GM21390 (cell line): Measurements from ENCODE around the gene PCNA.

Experiments
- ATAC-seq: cut with Tn5 transposase; IDR thresholded peaks from one replicate; pipeline ENCODE4 v1.9.1; 2021; ENCODE audit not compliant: unreplicated experiment

The PCNA gene

DNA sequence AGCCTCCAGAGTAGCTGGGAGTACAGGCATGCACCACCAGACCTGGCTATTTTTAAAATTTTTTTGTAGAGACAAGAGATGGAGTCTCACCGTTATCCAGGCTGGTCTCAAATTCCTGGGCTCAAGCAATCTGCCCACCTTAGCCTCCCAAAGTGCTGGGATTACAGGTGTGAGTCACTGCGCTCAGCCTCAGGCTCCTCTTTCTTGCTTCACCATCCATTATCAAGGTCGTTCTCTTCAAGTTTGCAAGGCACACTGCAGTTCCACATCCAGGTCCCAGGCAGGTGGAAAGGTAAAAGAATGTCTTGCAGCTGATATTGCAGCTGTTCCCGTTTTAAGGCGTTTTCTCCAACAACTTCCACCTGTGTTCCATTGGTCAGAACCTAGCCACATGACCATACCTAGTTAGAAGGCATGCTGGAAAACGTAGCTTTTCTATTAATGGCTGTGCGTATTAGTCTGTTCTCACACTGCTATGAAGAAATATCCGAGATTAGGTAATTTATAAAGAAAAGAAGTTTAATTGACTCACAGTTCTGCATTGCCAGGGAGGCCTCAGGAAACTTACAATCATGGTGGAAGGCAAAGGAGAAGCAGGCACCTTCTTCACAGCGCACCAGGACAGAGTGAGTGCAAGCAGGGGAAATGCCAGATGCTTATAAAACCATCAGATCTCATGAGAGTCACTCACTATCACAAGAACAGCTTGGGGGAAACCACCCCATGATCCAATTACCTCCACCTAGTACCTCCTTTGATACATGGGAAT is 51.7 kb downstream of the PCNA start:
- no peak for ATAC-seq

DNA sequence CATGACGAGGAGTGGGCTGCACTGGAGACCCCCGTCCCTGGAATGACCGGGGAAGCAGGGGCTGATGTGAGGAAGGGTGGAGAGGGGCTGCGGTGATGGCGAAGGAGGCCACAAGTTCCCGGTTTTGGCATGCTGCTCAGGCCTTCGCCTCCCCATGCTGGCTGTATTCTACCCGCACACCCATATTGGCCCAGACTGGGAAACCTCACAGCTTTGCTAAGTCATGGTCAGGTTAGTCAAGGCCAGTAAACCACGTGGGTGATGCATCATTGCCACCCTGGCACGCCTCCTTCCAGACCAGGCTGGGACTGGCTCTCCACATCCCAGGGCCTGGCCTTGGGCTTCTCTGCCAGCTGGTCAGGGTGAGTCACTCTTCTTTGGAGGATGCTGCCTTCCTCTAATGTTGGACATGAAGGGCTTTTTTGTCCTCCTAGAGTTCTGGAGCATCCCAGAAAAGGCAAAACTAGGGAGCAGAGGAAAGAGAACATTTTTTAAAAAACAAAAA is 53.8 kb downstream of the PCNA start:
- ATAC-seq, result no peak

DNA sequence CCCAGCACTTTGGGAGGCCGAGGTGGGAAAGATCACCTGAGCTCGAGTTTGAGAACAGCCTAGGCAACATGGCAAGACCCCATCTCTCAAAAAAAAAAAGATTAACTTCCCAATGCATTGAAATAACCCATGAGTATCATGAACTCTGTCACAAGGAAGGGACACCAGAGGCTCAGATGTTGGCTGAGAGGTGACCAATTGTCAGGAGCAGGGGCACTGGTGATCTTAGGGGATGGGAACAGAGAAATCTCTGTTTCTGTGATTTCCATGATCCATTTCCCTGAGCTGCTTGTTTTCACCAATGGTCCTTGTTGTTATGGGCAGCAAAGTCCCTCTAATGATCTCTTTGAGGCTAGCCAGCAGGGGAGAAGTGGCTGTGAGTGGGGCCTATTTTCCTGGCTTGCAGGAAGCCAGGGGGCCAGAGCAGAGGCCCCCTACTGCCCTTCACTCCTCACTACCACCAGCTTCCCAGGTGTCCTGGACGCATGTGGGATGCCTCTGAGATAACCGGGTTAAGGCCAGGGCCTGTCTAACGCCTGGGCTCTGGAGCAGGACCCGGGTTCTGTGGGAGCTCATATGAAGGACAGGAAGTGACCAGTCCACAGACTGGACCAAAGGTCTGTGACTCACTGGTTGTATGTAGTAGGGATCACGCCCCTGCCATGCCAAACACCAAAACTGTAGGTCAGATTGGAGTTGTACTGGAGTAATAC is 54.4 kb downstream of the PCNA start:
- ATAC-seq, result no peak
